GM10248 (cell line): ENCODE results near the gene PAX7.

Experiments used
- CTCF ChIA-PET: fragments of 300-600 bp; sonication (Branson Sonifier 250); formaldehyde crosslinking; extraction: SDS; loops from one replicate; lab custom pipeline; 2021; ENCODE audit warnings: antibody characterized with exemption; lab: Yijun Ruan, JAX
- POLR2A ChIA-PET: fragments of 350-650 bp; sonication (Branson Sonifier 250); formaldehyde crosslinking; extraction: SDS; loops from one replicate; lab custom pipeline; 2020; ENCODE audit warnings: antibody characterized with exemption; lab: Yijun Ruan, JAX
- DNase-seq: peaks from one replicate; pipeline ENCODE4 v3.0.0; 2012; ENCODE audit errors: extremely low spot score
- TF ChIP-seq, protein P1 (sequence below): IDR thresholded peaks from 2 replicates; pipeline ENCODE4 v1.5.1; 2012; ENCODE audit warnings: mild to moderate bottlenecking, low read depth; ENCODE audit errors: extremely low read depth, missing control alignments, control extremely low read depth

Gene PAX7

DNA sequence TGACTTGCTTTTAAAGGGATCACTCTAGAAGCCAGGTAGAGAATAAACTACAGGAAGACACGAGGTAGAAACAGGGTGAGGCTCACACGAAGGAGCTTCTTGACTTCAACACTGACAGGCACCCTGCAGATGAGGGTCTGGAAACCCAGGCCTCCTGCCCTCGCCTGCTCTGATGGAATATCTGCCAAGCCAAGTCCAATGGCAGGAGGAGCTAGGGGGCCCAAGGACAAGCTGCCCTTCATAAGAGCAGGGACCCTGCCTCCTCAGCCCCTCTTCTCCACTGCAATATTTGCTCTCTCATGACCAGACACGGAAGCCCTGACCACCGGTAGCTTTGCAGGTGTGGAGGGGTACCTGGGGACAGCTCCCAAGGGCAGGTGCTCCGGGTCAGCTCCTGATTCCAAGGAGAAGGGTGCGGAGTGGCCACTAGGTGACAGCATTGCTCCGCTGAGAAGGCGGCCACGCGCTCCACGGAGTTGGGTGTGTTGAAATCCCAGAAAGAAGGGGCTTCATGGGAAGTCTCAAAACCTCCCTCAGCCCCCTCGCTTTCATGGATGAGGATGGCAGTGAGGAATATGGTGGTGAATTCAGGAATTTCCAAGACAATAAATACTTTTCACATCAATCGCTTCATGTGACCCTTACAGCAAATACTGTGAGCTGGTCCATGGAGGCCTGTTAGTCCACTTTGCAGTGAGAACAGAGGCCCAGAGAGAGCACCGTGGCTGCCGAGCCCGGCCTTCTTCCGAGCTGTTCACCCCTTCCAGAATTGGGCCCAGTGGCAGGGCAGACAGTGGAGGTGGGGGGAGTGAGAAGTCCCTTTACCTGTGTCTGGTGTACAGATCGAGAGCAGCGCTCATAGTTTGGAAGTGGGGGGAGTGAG lies 33.2 kb upstream of the PAX7 start:
- TF ChIP-seq, protein P1, sequence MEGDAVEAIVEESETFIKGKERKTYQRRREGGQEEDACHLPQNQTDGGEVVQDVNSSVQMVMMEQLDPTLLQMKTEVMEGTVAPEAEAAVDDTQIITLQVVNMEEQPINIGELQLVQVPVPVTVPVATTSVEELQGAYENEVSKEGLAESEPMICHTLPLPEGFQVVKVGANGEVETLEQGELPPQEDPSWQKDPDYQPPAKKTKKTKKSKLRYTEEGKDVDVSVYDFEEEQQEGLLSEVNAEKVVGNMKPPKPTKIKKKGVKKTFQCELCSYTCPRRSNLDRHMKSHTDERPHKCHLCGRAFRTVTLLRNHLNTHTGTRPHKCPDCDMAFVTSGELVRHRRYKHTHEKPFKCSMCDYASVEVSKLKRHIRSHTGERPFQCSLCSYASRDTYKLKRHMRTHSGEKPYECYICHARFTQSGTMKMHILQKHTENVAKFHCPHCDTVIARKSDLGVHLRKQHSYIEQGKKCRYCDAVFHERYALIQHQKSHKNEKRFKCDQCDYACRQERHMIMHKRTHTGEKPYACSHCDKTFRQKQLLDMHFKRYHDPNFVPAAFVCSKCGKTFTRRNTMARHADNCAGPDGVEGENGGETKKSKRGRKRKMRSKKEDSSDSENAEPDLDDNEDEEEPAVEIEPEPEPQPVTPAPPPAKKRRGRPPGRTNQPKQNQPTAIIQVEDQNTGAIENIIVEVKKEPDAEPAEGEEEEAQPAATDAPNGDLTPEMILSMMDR = peak; percentile 85
- DNase-seq = peak; percentile 57
- POLR2A ChIA-PET = interaction anchor here (0.6 kb wide), 1 partner anchor 1062 kb away, joined by 4 read pairs; no protein-coding TSS in a partner anchor
- CTCF ChIA-PET = interaction anchor here (0.7 to 6.2 kb wide), 23 partner anchors 9 to 1064 kb away, joined by 3 to 71 read pairs (median 5); no protein-coding TSS in a partner anchor

DNA sequence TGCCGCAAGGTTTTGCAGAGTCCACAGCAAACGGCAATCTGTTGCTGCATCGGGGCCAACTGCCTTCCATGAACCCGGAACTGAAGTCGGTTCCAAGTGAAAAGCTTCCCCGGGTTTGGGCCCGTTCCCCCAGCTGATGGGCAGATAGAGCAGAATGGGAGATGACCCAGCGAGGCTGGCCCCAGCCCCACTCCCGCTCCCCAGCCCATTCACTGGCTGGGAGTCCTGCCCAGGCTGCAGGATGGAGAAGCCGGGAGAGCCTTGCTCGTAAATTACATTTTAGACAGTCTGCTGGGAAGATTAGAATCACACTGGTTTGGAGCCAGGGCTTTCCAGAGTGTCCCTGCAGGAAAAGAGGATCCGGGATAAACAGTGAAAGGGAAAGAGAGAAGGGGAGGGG lies 31.6 kb upstream of the PAX7 start:
- POLR2A ChIA-PET = no interaction called here

DNA sequence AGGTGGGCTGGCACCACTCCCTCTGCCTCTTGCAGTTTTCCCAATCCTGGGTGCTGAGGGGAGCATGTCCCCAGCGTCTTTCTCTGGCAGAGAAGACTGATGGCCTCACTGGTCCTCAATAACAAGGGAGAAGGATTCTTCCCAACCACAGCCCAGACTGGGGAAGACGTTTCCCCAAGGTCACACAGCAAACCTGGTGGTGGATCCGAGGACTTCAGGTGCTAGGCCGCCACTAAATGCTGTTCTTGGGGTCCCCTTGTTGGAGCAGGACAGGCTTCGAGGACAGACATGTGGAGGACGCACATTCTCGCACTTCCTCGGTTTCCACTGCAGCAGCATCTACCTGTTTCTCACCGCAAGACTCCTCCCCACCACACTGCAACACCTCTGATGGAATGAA lies 30.9 kb upstream of the PAX7 start:
- ChIA-PET CTCF (interaction anchor here (3.9 to 6.2 kb wide), 2 partner anchors 221 to 275 kb away, joined by 24 to 71 read pairs; no protein-coding TSS in a partner anchor), POLR2A (no interaction called here)

More for the DNA sequence above, 31.6 kb upstream of the PAX7 start:
- TF ChIP-seq, protein P1 = no peak
- CTCF ChIA-PET = interaction anchor here (3.6 to 6.2 kb wide), 3 partner anchors 221 to 1062 kb away, joined by 11 to 71 read pairs (median 24); no protein-coding TSS in a partner anchor
- DNase-seq = no peak

DNA sequence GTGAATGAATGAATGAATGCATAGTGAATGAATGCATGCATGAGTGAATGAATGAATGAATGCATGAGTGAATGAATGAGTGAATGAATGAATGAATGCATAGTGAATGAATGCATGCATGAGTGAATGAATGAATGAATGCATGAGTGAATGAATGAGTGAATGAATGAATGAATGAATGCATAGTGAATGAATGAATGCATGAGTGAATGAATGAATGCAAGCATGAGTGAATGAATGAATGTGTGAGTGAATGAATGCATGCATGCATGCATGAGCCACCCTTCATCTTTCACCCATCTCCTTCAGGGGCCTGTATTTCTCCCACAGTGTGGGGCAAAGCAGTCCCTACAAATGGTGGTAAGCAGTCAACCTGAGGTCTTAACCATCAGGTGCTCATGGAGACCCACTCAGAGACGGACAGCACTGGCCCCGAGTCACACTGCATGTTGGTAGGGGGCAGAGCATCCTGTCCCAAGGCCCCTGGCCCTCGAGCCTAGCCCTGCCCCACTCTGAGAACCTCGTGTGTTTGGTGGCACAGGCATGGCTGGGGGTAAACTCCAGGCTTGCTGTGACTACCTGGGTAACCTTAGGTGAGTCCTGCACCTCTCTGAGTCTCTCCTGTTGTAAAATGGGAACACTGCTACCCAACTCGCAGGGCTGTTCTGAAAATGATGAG lies 28.0 kb upstream of the PAX7 start:
- TF ChIP-seq, protein P1 = no peak
- ChIA-PET CTCF (no interaction called here), POLR2A (no interaction called here)

More for the DNA sequence above, 30.9 kb upstream of the PAX7 start:
- DNase-seq = no peak
- TF ChIP-seq, protein P1 = no peak

DNA sequence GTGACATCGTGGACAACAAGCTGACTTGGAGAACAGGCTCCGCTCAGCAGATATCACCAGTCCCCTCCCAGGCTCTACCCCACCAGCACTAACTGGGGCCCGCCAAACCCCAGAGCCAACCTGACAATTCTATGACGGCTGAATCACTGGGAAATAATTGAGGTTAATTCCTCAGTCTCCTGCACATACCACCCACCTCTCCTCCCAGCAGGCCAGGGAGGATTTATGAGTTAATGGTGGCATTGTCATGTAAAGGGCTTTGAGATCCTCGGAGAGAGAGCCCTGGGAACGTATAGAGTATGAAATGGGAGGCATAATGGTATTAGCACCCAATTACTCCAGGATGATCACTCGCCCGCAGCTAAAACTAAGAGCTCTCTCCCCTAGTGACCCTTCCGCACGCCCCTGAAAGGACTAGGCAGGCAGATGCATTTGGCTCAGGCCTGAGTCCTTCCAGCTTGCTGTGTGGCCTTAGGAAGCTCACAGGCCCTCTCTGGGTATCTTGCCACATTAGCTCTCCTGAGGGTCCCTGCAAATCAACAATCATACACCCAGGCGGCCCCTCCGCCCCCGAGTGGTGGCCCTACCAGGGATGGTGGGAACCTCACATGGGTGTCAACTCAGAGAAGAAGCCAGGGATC lies 27.3 kb upstream of the PAX7 start:
- ChIA-PET POLR2A (no interaction called here), CTCF (interaction anchor here (0.8 kb wide), 1 partner anchor 218 kb away, joined by 3 read pairs; no protein-coding TSS in a partner anchor)
- TF ChIP-seq, protein P1 = no peak
- no peak for DNase-seq

More for the DNA sequence above, 28.0 kb upstream of the PAX7 start:
- no peak for DNase-seq
